HepG2 (cell line): ENCODE results near the gene PTPRE. TPM values are rescaled to one million over a fixed set of nuclear protein-coding genes. Genes with fewer than 3 reads are reported as not detected.

Source experiments
- ATAC-seq: fragments of 200-7000 bp; cut with Tn5 transposase; 3 replicates; pipeline ENCODE4 v1.9.1; 2020; ENCODE audit warnings: mild to moderate bottlenecking, moderate library complexity
- BruUV-seq: library from RNA; stranded (reverse); fragments of 400-500 nt; replicated peaks from 2 replicates; lab custom pipeline; 2021; lab: Mats Ljungman, UMichigan
- CTCF ChIA-PET: fragments of 300-600 bp; formaldehyde crosslinking; extraction: SDS; loops from one replicate; lab custom pipeline; 2021; ENCODE audit warnings: low total read pairs, inconsistent platforms, low intra/inter-chr PET ratio; lab: Yijun Ruan, JAX
- POLR2A ChIA-PET: fragments of 350-600 bp; sonication (Branson Sonifier 250); formaldehyde crosslinking; loops from one replicate; lab custom pipeline; 2020; ENCODE audit warnings: antibody characterized with exemption, inconsistent platforms; lab: Yijun Ruan, JAX
- DNase-seq: peaks from one replicate; pipeline ENCODE4 v3.0.0-alpha.2; 2015; ENCODE audit warnings: low spot score
- FAIRE-seq: peaks from 3 replicates; lab custom pipeline; 2011; peaks lifted over from hg19 to GRCh38; lab: Jason Lieb, UNC
- H2AFZ ChIP-seq: one replicate; pipeline ENCODE4 v1.6.1; 2011; ENCODE audit warnings: low read length, inconsistent platforms
- H3K27ac ChIP-seq: fragments of 300-600 bp; 3 replicates; pipeline ENCODE4 v1.8.0; 2011; ENCODE audit warnings: mixed run types, mild to moderate bottlenecking, mixed read lengths, low read length, inconsistent platforms; ENCODE audit not compliant: insufficient read depth; ENCODE audit errors: extremely low read length
- H3K27me3 ChIP-seq, 2 experiments: fragments of 200-600 bp in 1 of 2; 2 replicates in 1 of 2; 3 replicates in 1 of 2; pipeline versions ENCODE4 v1.6.0 to v1.8.0; 2011; ENCODE audit warnings: low read length in 2 of 2, mild to moderate bottlenecking in 2 of 2, moderate library complexity in 2 of 2, inconsistent platforms in 1 of 2; ENCODE audit not compliant: insufficient read depth in 2 of 2, control insufficient read depth in 1 of 2
- H3K36me3 ChIP-seq, 2 experiments: fragments of 200-600 bp in 1 of 2; replicated peaks in 1 of 2; 2 replicates in 1 of 2; 3 replicates in 1 of 2; pipeline versions ENCODE4 v1.5.1 to v1.8.0; 2011; ENCODE audit warnings: low read length in 2 of 2, inconsistent platforms in 1 of 2; ENCODE audit not compliant: insufficient read depth in 2 of 2, control insufficient read depth in 1 of 2
- H3K4me1 ChIP-seq: 2 replicates; pipeline ENCODE4 v1.5.1; 2012; ENCODE audit warnings: low read length, inconsistent platforms; ENCODE audit not compliant: insufficient read depth
- H3K4me2 ChIP-seq: 2 replicates; pipeline ENCODE4 v1.6.0; 2011; ENCODE audit warnings: low read depth, low read length, inconsistent platforms
- H3K4me3 ChIP-seq, 3 experiments: fragments of 200-600 bp in 1 of 3; sonication (generic), shearing (Covaris generic) in 1 of 3; replicated peaks in 1 of 3; 2 replicates each; pipeline ENCODE4 v1.5.1; 2011 to 2016; ENCODE audit warnings: low read length in 3 of 3, inconsistent platforms in 2 of 3, low read depth in 2 of 3, mild to moderate bottlenecking in 2 of 3, control low read depth in 1 of 3, mixed read lengths in 1 of 3; ENCODE audit not compliant: insufficient read depth in 1 of 3
- H3K79me2 ChIP-seq: one replicate; pipeline ENCODE4 v1.6.1; 2011; ENCODE audit warnings: low read length, inconsistent platforms; ENCODE audit not compliant: insufficient read depth
- H3K9ac ChIP-seq: 2 replicates; pipeline ENCODE4 v1.6.0; 2011; ENCODE audit warnings: mild to moderate bottlenecking, low read depth, low read length, inconsistent platforms; ENCODE audit not compliant: insufficient read depth
- H3K9me3 ChIP-seq: 2 replicates; pipeline ENCODE4 v1.5.1; 2012; ENCODE audit warnings: mild to moderate bottlenecking, low read length
- H4K20me1 ChIP-seq: 2 replicates; pipeline ENCODE4 v1.6.0; 2011; ENCODE audit warnings: inconsistent platforms, mild to moderate bottlenecking, low read length, moderate library complexity; ENCODE audit not compliant: insufficient read depth
- DRAP1 ChIP-seq: IDR thresholded peaks from 2 replicates; pipeline ENCODE4 v1.6.1; 2016; ENCODE audit warnings: missing genetic modification reagents, missing compliant biosample characterization
- FLYWCH1 ChIP-seq: sonication (generic); formaldehyde crosslinking; IDR thresholded peaks from 2 replicates; pipeline ENCODE4 v1.8.1; 2023; ENCODE audit warnings: mild to moderate bottlenecking, missing genetic modification reagents
- FOXK2 ChIP-seq: fragments of 450-650 bp; IDR thresholded peaks from 2 replicates; pipeline ENCODE4 v1.6.1; 2016
- FOXO1 ChIP-seq: sonication (generic); formaldehyde crosslinking; IDR thresholded peaks from 2 replicates; pipeline ENCODE4 v1.4.0; 2020; ENCODE audit warnings: missing genetic modification reagents
- HDAC6 ChIP-seq: fragments of 200-600 bp; sonication (generic); IDR thresholded peaks from 2 replicates; pipeline ENCODE4 v1.7.0; 2017; ENCODE audit warnings: mild to moderate bottlenecking, antibody characterized with exemption, low read length, low read depth
- IRF9 ChIP-seq: sonication (generic); formaldehyde crosslinking; IDR thresholded peaks from 2 replicates; pipeline ENCODE4 v1.8.0; 2022; ENCODE audit warnings: missing genetic modification reagents, mild to moderate bottlenecking, borderline replicate concordance
- JARID2 ChIP-seq: sonication (generic); formaldehyde crosslinking; IDR thresholded peaks from 2 replicates; pipeline ENCODE4 v1.8.1; 2023; ENCODE audit warnings: missing genetic modification reagents, inconsistent platforms; ENCODE audit not compliant: insufficient replicate concordance
- SMARCE1 ChIP-seq: fragments of 450-650 bp; IDR thresholded peaks from 2 replicates; pipeline ENCODE4 v1.6.1; 2017; ENCODE audit warnings: borderline replicate concordance
- SMYD3 ChIP-seq: sonication (generic); formaldehyde crosslinking; IDR thresholded peaks from 2 replicates; pipeline ENCODE4 v1.8.1; 2023; ENCODE audit warnings: mild to moderate bottlenecking, missing genetic modification reagents
- SOX5 ChIP-seq: IDR thresholded peaks from 2 replicates; pipeline ENCODE4 v1.6.1; 2016; ENCODE audit warnings: borderline replicate concordance
- SP2 ChIP-seq: sonication (generic); formaldehyde crosslinking; IDR thresholded peaks from 2 replicates; pipeline ENCODE4 v1.5.1; 2020; ENCODE audit warnings: mild to moderate bottlenecking, missing genetic modification reagents
- TBX3 ChIP-seq: fragments of 450-650 bp; IDR thresholded peaks from 2 replicates; pipeline ENCODE4 v1.6.1; 2017; ENCODE audit warnings: antibody characterized with exemption, mild to moderate bottlenecking, inconsistent platforms, borderline replicate concordance
- ZNF501 ChIP-seq: sonication (generic); formaldehyde crosslinking; IDR thresholded peaks from 2 replicates; pipeline ENCODE4 v1.5.1; 2020; ENCODE audit warnings: mild to moderate bottlenecking, moderate library complexity, missing genetic modification reagents
- ZNF691 ChIP-seq: sonication (generic); formaldehyde crosslinking; IDR thresholded peaks from 2 replicates; pipeline ENCODE4 v1.4.0; 2020; ENCODE audit warnings: missing genetic modification reagents, low read depth, mild to moderate bottlenecking, borderline replicate concordance
- ZNF7 ChIP-seq: IDR thresholded peaks from 2 replicates; pipeline ENCODE4 v1.6.1; 2016; ENCODE audit warnings: missing biosample characterization, missing genetic modification reagents
- WGBS: methylation state at CpG from one replicate; pipeline ENCODE4 v1.1.6; 2017; ENCODE audit warnings: low lambda C conversion rate; 5-methylcytosine and 5-hydroxymethylcytosine counted together
- in situ Hi-C: cut with HindIII; loops from 2 replicates; pipeline ENCODE4 v1.10.0; 2017; ENCODE audit warnings: low pct_unique_long_range_greater_than_20kb; ENCODE audit not compliant: extremely low pct_ligation_motif_present
- intact Hi-C: fragments of 100-400 bp; cut with micrococcal nuclease; formaldehyde crosslinking; loops from one replicate; pipeline ENCODE4 v1.10.0; 2022; ENCODE audit not compliant: unreplicated experiment
- polyA plus RNA-seq, 8 experiments: library from polyadenylated mRNA; depleted of rRNA in 3 of 8; stranded (reverse) in 7 of 8; unstranded in 1 of 8; fragments of >200 nt; fragmentation: Illumina TruSeq in 4 of 8; extraction: Trizol in 4 of 8; gene quantifications; 2 replicates each; pipeline versions ENCODE4 v1.2.1 to v1.2.3, GENCODE V29; 2011 to 2016; ENCODE audit warnings: low read depth in 4 of 8, missing spikeins in 1 of 8, mixed read lengths in 1 of 8; ENCODE audit not compliant: insufficient read depth in 1 of 8
- total RNA-seq, 5 experiments: library from RNA; depleted of rRNA; stranded (reverse); fragments of >200 nt; fragmentation: Illumina TruSeq; extraction: Trizol; gene quantifications; 2 replicates each; pipeline ENCODE4 v1.2.3, GENCODE V29; 2016; ENCODE audit warnings: low read depth in 1 of 5

The PTPRE gene
- total and polyA plus RNA-seq, 2 of the 13 experiments (the other 11 are each of a cell fraction or from before 2014, with no cell fraction given), result 0.01 to 0.02 TPM

- DNase-seq (no peak), FAIRE-seq (no peak), ATAC-seq (no peak)
- Histone ChIP-seq H3K79me2 (no peaks in the 10 kb centered on the region), H3K27ac (no peak overlapping the region), H3K9ac (no peak overlapping the region), H3K4me3 (no peak overlapping the region), H3K4me2 (no peak overlapping the region), H4K20me1 (no peaks in the 10 kb centered on the region), H3K9me3 (no peaks in the 10 kb centered on the region), H2AFZ (no peak overlapping the region), H3K4me1 (peaks cover 9% of the 10 kb centered on the region), H3K36me3 (no peaks in the 10 kb centered on the region), H3K27me3 (peaks cover 0 to 1% of the 10 kb centered on the region in 2 experiments; a peak in 1 of 5 replicates)
- POLR2A ChIA-PET, result no interaction called here
- intact Hi-C loops (no loop called here), in situ Hi-C loops (no loop called here)
- WGBS, result 17% methylated on average over 2 of the region's 3 CpGs
- TF ChIP-seq FOXK2 (no peak), SOX5 (CRISPR knock-in tag) (no peak), SMYD3 (CRISPR knock-in tag) (no peak), FOXO1 (no peak), ZNF501 (CRISPR knock-in tag) (no peak), TBX3 (no peak), ZNF691 (CRISPR knock-in tag) (no peak), HDAC6 (no peak), JARID2 (CRISPR knock-in tag) (no peak), DRAP1 (CRISPR knock-in tag) (no peak), SP2 (CRISPR knock-in tag) (no peak), SMARCE1 (no peak), FLYWCH1 (CRISPR knock-in tag) (no peak), ZNF7 (CRISPR knock-in tag) (no peak), IRF9 (CRISPR knock-in tag) (no peak)
- BruUV-seq, result no TSS peak
- CTCF ChIA-PET, result no interaction called here
Measured at GRCh38 chr10:127890216-127890615, 16.7 kb upstream of the PTPRE start.
